ENCODE data around the gene TSPAN3.

The TSPAN3 gene

GRCh38 chr15:77033729-77034671 is 36.9 kb downstream of the TSPAN3 start:
- no peak for TF ChIP-seq JUND (IDR thresholded peaks at IDR 0.05; ENCODE audit: low read depth)
- in situ Hi-C loops (cut with HindIII; ENCODE audit: low pct_unique_long_range_greater_than_20kb, low sequenced_read_pairs): no loop called here
- DNase-seq (ENCODE audit: low read depth in 1 of 2, low spot score in 1 of 2): no peak

GRCh38 chr15:77033417-77033728 is 37.5 kb downstream of the TSPAN3 start:
- no peak for TF ChIP-seq JUND (IDR thresholded peaks at IDR 0.05; ENCODE audit: low read depth)
- DNase-seq (ENCODE audit: low read depth in 1 of 2, low spot score in 1 of 2): no peak
- in situ Hi-C loops (cut with HindIII; ENCODE audit: low pct_unique_long_range_greater_than_20kb, low sequenced_read_pairs): no loop called here

GRCh38 chr15:77032647-77033416 is 38.1 kb downstream of the TSPAN3 start:
- TF ChIP-seq JUND (IDR thresholded peaks at IDR 0.05; ENCODE audit: low read depth): no peak
- in situ Hi-C loops (cut with HindIII; ENCODE audit: low pct_unique_long_range_greater_than_20kb, low sequenced_read_pairs): no loop called here
- DNase-seq (ENCODE audit: low read depth in 1 of 2, low spot score in 1 of 2): no peak

- in situ Hi-C loops (cut with HindIII; ENCODE audit: low pct_unique_long_range_greater_than_20kb, low sequenced_read_pairs): no loop called here
- no peak for DNase-seq (ENCODE audit: low read depth in 1 of 2, low spot score in 1 of 2)
- no peak for TF ChIP-seq JUND (IDR thresholded peaks at IDR 0.05; ENCODE audit: low read depth)
Observed at GRCh38 chr15:77032052-77032646, 38.8 kb downstream of the TSPAN3 start.

GRCh38 chr15:77031376-77032050 is 39.4 kb downstream of the TSPAN3 start:
- TF ChIP-seq JUND (IDR thresholded peaks at IDR 0.05; ENCODE audit: low read depth): no peak
- peak in 1 of 2 experiments; percentile 24 for DNase-seq (ENCODE audit: low read depth in 1 of 2, low spot score in 1 of 2)
- in situ Hi-C loops (cut with HindIII; ENCODE audit: low pct_unique_long_range_greater_than_20kb, low sequenced_read_pairs): no loop called here

GRCh38 chr15:77030928-77031375 is 40.0 kb downstream of the TSPAN3 start:
- in situ Hi-C loops (cut with HindIII; ENCODE audit: low pct_unique_long_range_greater_than_20kb, low sequenced_read_pairs): no loop called here
- no peak for DNase-seq (ENCODE audit: low read depth in 1 of 2, low spot score in 1 of 2)
- no peak for TF ChIP-seq JUND (IDR thresholded peaks at IDR 0.05; ENCODE audit: low read depth)

GRCh38 chr15:77030048-77030927 is 40.6 kb downstream of the TSPAN3 start:
- in situ Hi-C loops (cut with HindIII; ENCODE audit: low pct_unique_long_range_greater_than_20kb, low sequenced_read_pairs): no loop called here
- TF ChIP-seq JUND (IDR thresholded peaks at IDR 0.05; ENCODE audit: low read depth): no peak
- DNase-seq (ENCODE audit: low read depth in 1 of 2, low spot score in 1 of 2): no peak

GRCh38 chr15:77029166-77030047 is 41.5 kb downstream of the TSPAN3 start:
- in situ Hi-C loops (cut with HindIII; ENCODE audit: low pct_unique_long_range_greater_than_20kb, low sequenced_read_pairs): no loop called here
- TF ChIP-seq JUND (IDR thresholded peaks at IDR 0.05; ENCODE audit: low read depth): no peak
- no peak for DNase-seq (ENCODE audit: low read depth in 1 of 2, low spot score in 1 of 2)

- in situ Hi-C loops (cut with HindIII; ENCODE audit: low pct_unique_long_range_greater_than_20kb, low sequenced_read_pairs): no loop called here
- TF ChIP-seq JUND (IDR thresholded peaks at IDR 0.05; ENCODE audit: low read depth): no peak
- no peak for DNase-seq (ENCODE audit: low read depth in 1 of 2, low spot score in 1 of 2)
Observed at GRCh38 chr15:77028451-77029165, 42.3 kb downstream of the TSPAN3 start.

Measured in T47D (cell line).